GM19468 (cell line): ENCODE measurements around the gene TBX5.
"Not testable (repeated sequence)": the region's sequence is repeated elsewhere in the genome, so short reads cannot be mapped to it uniquely, and the experiment has no call there.

Experiments
- ATAC-seq: cut with Tn5 transposase; IDR thresholded peaks from one replicate; pipeline ENCODE4 v1.9.1; 2021; ENCODE audit warnings: mild to moderate bottlenecking, moderate library complexity, moderate number of reproducible peaks; ENCODE audit not compliant: unreplicated experiment; ENCODE audit errors: extremely low read depth

Gene TBX5

DNA sequence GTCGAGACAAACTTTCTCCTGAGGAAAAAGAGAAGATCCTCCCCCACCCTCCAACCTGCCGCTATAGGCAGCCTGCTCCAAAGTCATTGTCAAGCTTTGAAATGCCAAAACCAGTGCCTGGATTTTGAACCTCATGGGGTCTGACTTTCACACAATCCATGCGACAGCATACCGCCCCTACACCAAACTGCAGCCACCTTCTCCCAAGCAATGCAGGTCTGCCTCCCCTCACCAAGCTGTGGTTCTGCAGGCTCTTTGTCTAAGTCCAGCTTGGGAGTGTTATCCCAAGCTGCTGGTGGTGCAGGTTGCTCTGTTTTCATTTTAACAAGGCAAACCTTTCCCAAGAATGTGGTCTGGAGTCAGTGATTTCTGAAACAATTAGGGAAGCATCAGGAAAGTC is 12.4 kb downstream of the TBX5 start:
- no peak for ATAC-seq

GRCh38 chr12:114392909-114393308 is 13.0 kb downstream of the TBX5 start:
- ATAC-seq, result no peak

GRCh38 chr12:114391088-114391487 is 14.9 kb downstream of the TBX5 start:
- ATAC-seq, result no peak

- ATAC-seq, result no peak
These were observed 21.2 kb downstream of the TBX5 start for GRCh38 chr12:114384739-114385138.

- no peak for ATAC-seq
These were observed 24.8 kb downstream of the TBX5 start for GRCh38 chr12:114381177-114381576.

DNA sequence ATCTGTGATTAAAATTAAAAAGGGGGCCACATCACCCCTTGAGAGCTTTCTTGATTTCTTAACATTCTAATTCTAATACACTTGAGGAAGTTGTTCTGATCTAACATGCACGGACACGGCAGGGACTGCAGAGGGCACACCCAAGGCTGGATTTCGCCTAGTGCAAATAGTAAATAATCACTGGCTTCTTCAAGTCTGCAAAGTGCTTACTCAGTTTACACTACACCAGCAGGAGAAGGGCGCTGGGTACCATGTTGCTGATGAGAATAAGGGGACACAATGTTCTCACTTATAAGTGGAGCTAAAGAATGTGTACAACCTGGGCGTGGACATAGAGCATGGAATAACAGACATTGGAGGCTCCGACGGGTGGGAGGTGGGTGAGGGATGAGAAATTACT is 34.2 kb downstream of the TBX5 start:
- ATAC-seq, result no peak

GRCh38 chr12:114371250-114371649 is 34.7 kb downstream of the TBX5 start:
- no peak for ATAC-seq

DNA sequence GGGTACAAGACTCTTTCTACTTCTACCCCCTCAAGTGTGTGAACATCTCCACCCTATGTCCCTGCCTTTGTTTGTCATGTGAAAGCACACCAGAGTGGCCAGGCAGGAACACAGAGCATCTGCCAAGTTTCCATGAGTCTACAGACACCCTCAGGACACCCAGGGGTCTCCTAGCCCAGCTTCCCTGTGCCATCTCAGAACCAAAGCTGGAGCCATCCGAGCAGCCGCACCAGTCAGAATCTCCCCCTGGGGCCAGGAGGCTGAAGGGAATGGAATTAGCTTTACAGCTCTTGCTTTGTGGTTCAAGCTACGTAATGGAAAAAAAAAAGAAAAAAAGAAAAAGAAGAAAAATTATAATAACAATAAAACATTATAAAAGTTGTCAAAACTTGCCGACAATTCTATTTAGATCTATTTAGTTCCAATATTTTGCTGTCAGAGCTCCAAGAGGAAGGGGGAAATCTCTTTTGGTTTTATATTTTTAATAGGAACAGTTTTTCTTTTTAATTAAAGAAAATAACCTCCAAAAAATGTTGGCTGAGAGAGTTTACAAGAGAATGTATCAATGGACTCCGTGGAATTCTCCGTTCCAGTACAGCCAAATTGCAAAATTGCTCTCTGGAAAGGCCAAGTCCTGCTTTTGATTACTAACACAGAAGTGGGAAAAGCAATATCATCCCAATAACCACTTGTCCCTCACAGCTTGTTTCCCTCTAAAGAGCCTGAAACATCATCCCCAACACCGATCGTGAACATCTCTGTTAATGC is 37.1 kb downstream of the TBX5 start:
- ATAC-seq, result no peak

GRCh38 chr12:114361992-114362391 is 44.0 kb downstream of the TBX5 start:
- no peak for ATAC-seq

DNA sequence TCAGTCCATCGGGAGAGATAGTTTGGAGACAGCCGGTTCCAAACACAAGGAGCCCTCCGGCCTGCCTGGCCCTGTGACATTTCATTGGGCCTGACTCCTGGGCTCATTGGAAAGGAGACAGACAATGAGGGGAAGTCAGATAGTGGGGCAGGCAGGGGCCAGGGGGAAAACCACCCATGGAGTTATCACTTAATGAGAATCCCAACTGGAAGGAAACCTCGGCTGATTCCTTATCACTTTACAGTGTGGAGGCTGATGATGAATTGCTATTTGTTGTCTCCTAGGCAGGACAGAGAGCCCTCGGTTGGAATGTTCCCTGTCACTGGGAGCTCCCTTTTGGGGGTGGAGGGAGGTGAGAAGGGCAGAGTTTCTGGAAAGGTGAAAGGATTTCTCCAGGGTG is 44.4 kb downstream of the TBX5 start:
- no peak for ATAC-seq

DNA sequence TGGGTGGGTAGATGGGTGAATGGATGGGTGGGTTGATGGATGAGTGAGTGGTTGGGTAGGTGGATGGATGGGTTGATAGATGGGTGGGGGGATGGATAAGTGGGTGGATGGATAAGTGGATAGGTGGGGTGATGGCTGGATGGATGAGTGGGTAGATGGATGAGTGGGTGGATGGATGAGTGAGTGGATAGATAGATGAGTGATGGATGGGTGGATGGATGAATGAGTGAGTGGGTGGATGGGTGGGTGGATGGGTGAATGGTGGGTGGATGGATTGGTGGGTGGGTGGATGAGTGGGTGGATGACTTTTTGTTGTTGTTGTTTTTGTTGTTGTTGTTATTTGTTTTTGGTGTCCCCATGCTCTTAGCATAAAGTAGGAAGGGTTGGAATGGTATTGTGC is 45.5 kb downstream of the TBX5 start:
- no peak for ATAC-seq

DNA sequence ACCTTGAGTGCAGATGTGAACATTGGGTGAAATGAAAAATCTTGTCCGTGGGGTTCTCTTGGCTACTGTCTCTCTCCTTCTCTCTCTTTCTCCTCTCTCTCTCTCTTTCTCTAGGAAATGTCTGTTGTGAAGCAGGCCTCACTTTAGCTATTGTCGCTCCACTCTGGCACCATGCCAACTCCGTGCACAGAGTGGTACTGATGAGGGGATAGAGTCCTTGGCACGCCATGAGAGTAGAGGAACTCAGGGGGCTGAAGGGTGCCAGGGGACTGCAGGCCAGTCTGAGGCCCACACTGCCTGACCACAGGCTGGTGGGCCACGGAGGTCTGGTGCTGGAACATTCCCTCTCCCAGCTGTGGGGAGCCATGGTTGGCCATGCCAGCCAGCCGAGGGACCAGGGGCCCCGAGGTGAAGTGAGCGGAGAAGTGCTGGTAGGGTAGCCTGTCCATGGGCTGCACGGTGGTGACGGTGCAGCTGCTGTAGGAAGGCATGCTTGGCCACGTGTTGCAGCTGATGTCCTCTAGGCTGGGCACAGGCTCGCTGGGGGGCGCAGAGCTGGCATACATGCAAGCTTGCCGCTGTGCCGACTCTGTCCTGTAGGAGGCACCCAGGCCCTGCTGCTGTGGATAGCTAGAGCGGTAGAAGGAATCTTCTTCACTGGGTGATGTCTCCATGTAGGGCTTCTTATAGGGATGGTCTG is 50.4 kb downstream of the TBX5 start:
- no peak for ATAC-seq

- ATAC-seq, result not testable (repeated sequence)
These were observed 56.7 kb downstream of the TBX5 start for GRCh38 chr12:114349239-114349638.

DNA sequence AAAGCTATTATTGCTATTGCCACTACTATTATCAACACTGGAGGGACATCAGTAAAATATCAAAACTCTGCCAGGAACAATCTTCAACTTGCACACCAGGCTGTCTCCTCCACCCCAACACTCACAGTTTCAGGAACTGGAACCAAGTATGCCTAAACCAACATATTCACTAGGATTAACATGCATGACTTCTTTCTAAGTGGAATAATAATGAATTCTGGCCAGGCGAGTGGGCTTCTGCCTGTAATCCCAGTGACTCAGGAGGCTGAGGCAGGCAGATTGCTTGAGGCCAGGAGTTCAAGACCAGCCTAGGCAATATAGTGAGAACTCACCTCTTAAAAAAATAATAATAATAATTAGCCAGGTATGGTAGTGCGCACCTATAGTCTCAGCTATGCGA is 58.1 kb downstream of the TBX5 start:
- no peak for ATAC-seq

DNA sequence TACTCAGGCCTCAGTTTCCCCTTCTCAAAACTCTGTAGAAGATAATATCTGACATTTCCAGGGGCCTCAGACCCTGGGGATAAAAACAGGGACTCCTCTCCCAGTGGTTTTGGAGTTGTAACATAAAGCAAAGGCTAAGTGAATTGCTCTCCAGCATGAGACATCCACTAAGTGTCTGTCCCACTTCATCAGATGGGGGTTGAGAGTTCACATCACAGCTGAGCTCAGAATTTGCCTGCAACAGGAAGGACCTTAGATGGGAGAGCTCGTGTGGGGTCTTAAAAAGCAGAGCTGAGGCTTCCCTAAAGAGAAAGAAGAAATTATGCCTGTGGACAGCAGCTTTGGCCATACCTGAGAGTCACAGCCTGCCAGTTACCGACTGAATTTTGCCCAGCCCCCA is 61.1 kb downstream of the TBX5 start:
- ATAC-seq, result no peak

DNA sequence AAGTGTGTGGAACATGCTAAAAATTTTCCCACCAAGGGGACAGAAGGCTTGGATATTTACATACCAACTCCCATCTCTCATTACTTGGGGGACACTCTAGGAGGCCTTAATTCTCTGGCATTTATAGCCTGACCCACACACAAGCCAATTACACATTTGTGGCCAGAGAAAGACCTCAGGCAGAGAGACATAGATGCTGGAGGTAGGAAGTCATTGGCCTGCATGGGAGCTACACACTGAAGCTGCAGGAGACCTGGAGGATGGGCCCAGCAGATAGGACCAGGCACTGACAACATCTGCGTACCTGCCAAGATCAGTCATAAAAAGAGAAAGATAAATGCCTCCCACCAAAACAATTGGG is 61.7 kb downstream of the TBX5 start:
- no peak for ATAC-seq

DNA sequence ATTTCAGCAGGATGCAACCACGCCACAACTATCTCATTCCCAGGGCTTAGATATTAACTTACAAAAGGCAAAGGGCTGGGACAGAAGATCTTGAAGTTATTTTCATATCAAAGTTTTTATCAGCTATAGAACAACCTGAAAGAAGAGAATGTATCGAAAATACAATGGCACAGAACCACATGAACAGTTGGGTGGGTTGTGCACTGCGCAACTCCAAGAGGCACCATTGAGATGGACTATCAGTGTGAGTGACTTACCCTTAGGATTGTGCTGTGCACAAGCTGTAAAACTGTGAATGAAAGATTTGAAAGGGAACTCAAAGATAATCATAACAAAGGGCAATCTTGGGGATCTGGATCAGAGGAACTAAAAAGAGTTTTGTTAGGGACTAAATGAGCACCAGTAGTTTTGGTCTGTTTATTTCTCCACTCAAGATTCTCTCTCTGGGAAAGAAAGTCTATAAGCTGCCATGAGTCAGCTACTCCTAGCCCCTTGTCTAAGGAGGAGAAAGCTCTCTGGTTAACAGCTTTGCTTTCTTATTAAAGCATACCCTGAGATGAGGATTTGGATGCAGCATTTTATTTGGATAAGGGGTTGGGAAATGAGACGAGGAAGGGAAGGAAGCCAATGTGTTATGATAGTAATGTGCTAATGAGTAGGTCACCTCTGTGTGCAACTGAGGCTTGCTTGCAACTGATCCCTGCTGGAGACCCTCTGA is 62.2 kb downstream of the TBX5 start:
- ATAC-seq, result no peak

- ATAC-seq, result no peak
These were observed 63.3 kb downstream of the TBX5 start for GRCh38 chr12:114342656-114343055.

DNA sequence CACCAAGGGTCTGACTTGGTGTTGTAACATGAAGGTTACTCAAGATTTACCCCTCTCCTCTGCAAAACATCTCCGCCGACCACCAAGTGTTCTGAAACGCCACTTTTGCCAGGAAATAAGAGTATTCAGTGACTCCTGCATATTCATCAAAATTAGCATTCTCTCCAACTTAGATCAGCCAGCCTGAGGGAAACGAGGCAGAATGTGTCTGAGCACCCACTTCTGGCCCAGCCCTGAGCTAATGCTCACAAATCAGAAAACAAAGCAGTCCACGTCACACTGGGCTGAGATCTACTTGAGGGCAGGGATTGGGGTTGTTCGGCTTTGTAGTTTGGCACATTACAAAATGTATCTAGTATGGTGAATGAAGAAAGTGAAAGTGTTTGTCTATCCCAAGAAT is 64.3 kb downstream of the TBX5 start:
- no peak for ATAC-seq

GRCh38 chr12:114340231-114340630 is 65.7 kb downstream of the TBX5 start:
- ATAC-seq, result no peak

DNA sequence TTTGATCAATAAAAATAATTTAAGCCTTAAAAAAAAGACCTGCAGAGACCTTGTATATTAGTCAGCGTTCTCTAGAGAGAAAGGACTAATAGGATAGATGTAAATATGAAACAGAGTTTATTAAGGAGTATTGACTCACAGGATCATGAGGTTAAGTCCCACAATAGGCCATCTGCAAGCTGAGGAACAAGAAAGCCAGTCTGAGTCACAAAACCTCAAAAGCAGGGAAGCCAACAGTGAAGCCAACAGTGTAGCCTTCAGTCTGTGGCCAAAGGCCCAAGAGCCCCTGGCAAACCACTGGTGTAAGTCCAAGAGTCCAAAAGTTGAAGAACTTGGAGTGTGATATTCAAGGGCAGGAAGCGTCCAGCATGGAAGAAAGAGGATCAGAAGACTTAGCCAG is 66.3 kb downstream of the TBX5 start:
- no peak for ATAC-seq
